GM11168 (cell line): Measurements from ENCODE around the gene NAAA.
"Not testable (repeated sequence)": the region's sequence is repeated elsewhere in the genome, so short reads cannot be mapped to it uniquely, and the experiment has no call there.

ENCODE experiments used
- in situ Hi-C: fragments of 300-500 bp; cut with MboI; formaldehyde crosslinking; loops from one replicate; pipeline ENCODE4 v1.12.0; 2022; ENCODE audit warnings: low sequenced_read_pairs; ENCODE audit not compliant: unreplicated experiment

Gene NAAA

GRCh38 chr4:75940692-75941253 lies at the start of gene NAAA:
TSS of gene NAAA (minus strand) at chr4:75941013. CDS start at chr4:75940949, 64 bp downstream.
- in situ Hi-C loops, result loop anchor here (5.0 kb wide), 1 partner anchor 37 kb away; no protein-coding TSS in a partner anchor

- in situ Hi-C loops, result loop anchor here (5.0 kb wide), 1 partner anchor 77 kb away; no protein-coding TSS in a partner anchor
These were observed 49.2 kb upstream of the NAAA start for GRCh38 chr4:75989846-75990528.

- in situ Hi-C loops, result no loop called here
These were observed 44.3 kb upstream of the NAAA start for GRCh38 chr4:75985116-75985515.

GRCh38 chr4:75980576-75980975 lies 39.8 kb upstream of the NAAA start:
- in situ Hi-C loops, result no loop called here

GRCh38 chr4:75976177-75976576 lies 35.4 kb upstream of the NAAA start:
- in situ Hi-C loops, result loop anchor here (5.0 kb wide), 1 partner anchor 34 kb away; the partner anchor contains the start of gene NAAA

- in situ Hi-C loops, result no loop called here
These were observed 33.0 kb upstream of the NAAA start for GRCh38 chr4:75973766-75974165.

GRCh38 chr4:75968084-75968483 lies 27.3 kb upstream of the NAAA start:
- in situ Hi-C loops, result no loop called here

GRCh38 chr4:75963558-75963957 lies 22.7 kb upstream of the NAAA start:
- in situ Hi-C loops, result no loop called here

- in situ Hi-C loops, result not testable (repeated sequence)
These were observed 21.3 kb upstream of the NAAA start for GRCh38 chr4:75962072-75962471.

- in situ Hi-C loops, result not testable (repeated sequence)
These were observed 17.7 kb upstream of the NAAA start for GRCh38 chr4:75958546-75958945.

GRCh38 chr4:75954811-75955210 lies 14.0 kb upstream of the NAAA start:
- in situ Hi-C loops, result not testable (repeated sequence)

- in situ Hi-C loops, result no loop called here
These were observed 12.7 kb upstream of the NAAA start for GRCh38 chr4:75953509-75953908.

GRCh38 chr4:75950213-75950815 lies 9.5 kb upstream of the NAAA start:
- in situ Hi-C loops, result no loop called here

- in situ Hi-C loops, result no loop called here
These were observed 8.1 kb upstream of the NAAA start for GRCh38 chr4:75948822-75949444.

GRCh38 chr4:75939890-75940691 lies 722 bp downstream of the NAAA start:
- in situ Hi-C loops, result loop anchor here (5.0 kb wide), 1 partner anchor 37 kb away; no protein-coding TSS in a partner anchor

- in situ Hi-C loops, result no loop called here
These were observed 5.2 kb downstream of the NAAA start for GRCh38 chr4:75935628-75936027.

GRCh38 chr4:75930152-75930551 lies 10.7 kb downstream of the NAAA start:
- in situ Hi-C loops, result no loop called here

GRCh38 chr4:75924916-75925315 lies 15.9 kb downstream of the NAAA start:
- in situ Hi-C loops, result not testable (repeated sequence)

GRCh38 chr4:75924309-75924827 lies 16.4 kb downstream of the NAAA start:
- in situ Hi-C loops, result no loop called here

- in situ Hi-C loops, result no loop called here
These were observed 18.2 kb downstream of the NAAA start for GRCh38 chr4:75922588-75922987.
